ENCODE measurements around the gene PCED1A.
"Not testable (repeated sequence)": the region's sequence is repeated elsewhere in the genome, so short reads cannot be mapped to it uniquely, and the experiment has no call there.

Gene PCED1A

GRCh38 chr20:2826655-2827054 lies 13.8 kb downstream of the PCED1A start:
- DNase-seq (ENCODE audit: low spot score), result no peak

- no peak for DNase-seq (ENCODE audit: low spot score)
Observed at GRCh38 chr20:2825761-2826160, 14.7 kb downstream of the PCED1A start.

GRCh38 chr20:2822073-2822472 lies 18.4 kb downstream of the PCED1A start:
- no peak for DNase-seq (ENCODE audit: low spot score)

GRCh38 chr20:2820896-2821869 lies 19.3 kb downstream of the PCED1A start:
- DNase-seq (ENCODE audit: low spot score), result no peak

GRCh38 chr20:2820084-2820895 lies 20.2 kb downstream of the PCED1A start:
- no peak for DNase-seq (ENCODE audit: low spot score)

GRCh38 chr20:2817891-2818595 lies 22.4 kb downstream of the PCED1A start:
- no peak for DNase-seq (ENCODE audit: low spot score)

GRCh38 chr20:2817341-2817726 lies 23.1 kb downstream of the PCED1A start:
- DNase-seq (ENCODE audit: low spot score), result no peak

GRCh38 chr20:2816583-2817340 lies 23.7 kb downstream of the PCED1A start:
- DNase-seq (ENCODE audit: low spot score), result no peak

GRCh38 chr20:2816030-2816582 lies 24.3 kb downstream of the PCED1A start, which contains the start of gene TMEM239:
Gene TMEM239 (plus strand): TSS chr20:2816364. CDS start chr20:2816555, 191 bp downstream.
- no peak for DNase-seq (ENCODE audit: low spot score)

- no peak for DNase-seq (ENCODE audit: low spot score)
Observed at GRCh38 chr20:2815242-2815900, 25.1 kb downstream of the PCED1A start.

GRCh38 chr20:2814587-2815051 lies 25.8 kb downstream of the PCED1A start, which contains the start of gene C20orf141:
Gene C20orf141 (plus strand): TSS chr20:2814987. CDS start chr20:2815185, 198 bp downstream.
- no peak for DNase-seq (ENCODE audit: low spot score)

- DNase-seq (ENCODE audit: low spot score), result no peak
Observed at GRCh38 chr20:2814076-2814475, 26.4 kb downstream of the PCED1A start.

- DNase-seq (ENCODE audit: low spot score), result no peak
Observed at GRCh38 chr20:2812189-2812588, 28.3 kb downstream of the PCED1A start.

GRCh38 chr20:2809690-2810089 lies 30.8 kb downstream of the PCED1A start:
- no peak for DNase-seq (ENCODE audit: low spot score)

GRCh38 chr20:2807929-2808328 lies 32.5 kb downstream of the PCED1A start:
- DNase-seq (ENCODE audit: low spot score), result not testable (repeated sequence)

- no peak for DNase-seq (ENCODE audit: low spot score)
Observed at GRCh38 chr20:2807019-2807418, 33.4 kb downstream of the PCED1A start.

- DNase-seq (ENCODE audit: low spot score), result no peak
Observed at GRCh38 chr20:2806351-2806701, 34.1 kb downstream of the PCED1A start.

GRCh38 chr20:2805689-2806350 lies 34.6 kb downstream of the PCED1A start:
- DNase-seq (ENCODE audit: low spot score), result no peak

GRCh38 chr20:2804852-2805688 lies 35.4 kb downstream of the PCED1A start:
- DNase-seq (ENCODE audit: low spot score), result no peak
